Liver (tissue), 9 donors: ENCODE results near the gene LIMA1. TPM values are rescaled to one million over a fixed set of nuclear protein-coding genes. Genes with fewer than 3 reads are reported as not detected.

Experiments used
- DNase-seq: peaks from one replicate; pipeline ENCODE4 v3.0.0-alpha.2; 2017; ENCODE audit warnings: low spot score
- H3K27ac ChIP-seq, 2 donors: one replicate each; pipeline ENCODE4 v1.7.0; 2013; ENCODE audit warnings: inconsistent platforms in 2 of 2, low read length in 2 of 2, control low read depth in 1 of 2, low read depth in 1 of 2, mild to moderate bottlenecking in 1 of 2
- H3K27me3 ChIP-seq, 4 donors: one replicate each; pipeline versions ENCODE4 v1.6.1 to v1.7.0; 2013; ENCODE audit warnings: low read length in 3 of 4, inconsistent platforms in 1 of 4, mild to moderate bottlenecking in 1 of 4, moderate library complexity in 1 of 4; ENCODE audit not compliant: control insufficient read depth in 4 of 4, insufficient read depth in 4 of 4
- H3K36me3 ChIP-seq, 4 donors: one replicate each; pipeline versions ENCODE4 v1.6.1 to v1.7.0; 2013; ENCODE audit warnings: low read length in 3 of 4, mild to moderate bottlenecking in 3 of 4, low read depth in 1 of 4, moderate library complexity in 1 of 4; ENCODE audit not compliant: control insufficient read depth in 4 of 4, insufficient read depth in 3 of 4
- H3K4me1 ChIP-seq, 4 donors: one replicate each; pipeline versions ENCODE4 v1.6.1 to v1.7.0; 2013; ENCODE audit warnings: low read length in 3 of 4, mild to moderate bottlenecking in 3 of 4, moderate library complexity in 1 of 4; ENCODE audit not compliant: control insufficient read depth in 4 of 4, insufficient read depth in 4 of 4
- H3K4me3 ChIP-seq, 3 donors: one replicate each; pipeline versions ENCODE4 v1.6.1 to v1.7.0; 2013; ENCODE audit warnings: low read length in 3 of 3, control low read depth in 1 of 3, low read depth in 1 of 3, mild to moderate bottlenecking in 1 of 3
- H3K9ac ChIP-seq, 2 donors: one replicate each; pipeline ENCODE4 v1.7.0; 2013; ENCODE audit warnings: low read length in 2 of 2, mild to moderate bottlenecking in 2 of 2, moderate library complexity in 2 of 2, control low read depth in 1 of 2, low read depth in 1 of 2
- H3K9me3 ChIP-seq, 4 donors: one replicate each; pipeline versions ENCODE4 v1.6.1 to v1.7.0; 2013; ENCODE audit warnings: low read length in 3 of 4; ENCODE audit not compliant: control insufficient read depth in 4 of 4
- EGR1 ChIP-seq, 2 donors: IDR thresholded peaks; 2 replicates each; pipeline ENCODE4 v1.6.1; 2016 to 2018; ENCODE audit warnings: antibody characterized with exemption in 2 of 2, low read depth in 2 of 2
- FOXA1 ChIP-seq: IDR thresholded peaks from 2 replicates; pipeline ENCODE4 v1.6.1; 2016; ENCODE audit warnings: antibody characterized with exemption
- FOXA2 ChIP-seq: IDR thresholded peaks from 2 replicates; pipeline ENCODE4 v1.6.1; 2016; ENCODE audit warnings: antibody characterized with exemption
- GABPA ChIP-seq, 2 donors: IDR thresholded peaks in 1 of 2; conservative IDR thresholded peaks in 1 of 2; 2 replicates each; pipeline ENCODE4 v1.6.1; 2016; ENCODE audit warnings: antibody characterized with exemption in 2 of 2, mild to moderate bottlenecking in 1 of 2, moderate library complexity in 1 of 2
- HNF4A ChIP-seq, 2 donors: conservative IDR thresholded peaks; 2 replicates each; pipeline ENCODE4 v1.6.1; 2016; ENCODE audit warnings: antibody characterized with exemption in 2 of 2, mild to moderate bottlenecking in 2 of 2
- HNF4G ChIP-seq: IDR thresholded peaks from 2 replicates; pipeline ENCODE4 v1.6.1; 2016; ENCODE audit warnings: antibody characterized with exemption
- JUND ChIP-seq, 2 donors: IDR thresholded peaks; 2 replicates each; pipeline ENCODE4 v1.6.1; 2016; ENCODE audit warnings: antibody characterized with exemption in 2 of 2
- NR2F2 ChIP-seq: IDR thresholded peaks from 2 replicates; pipeline ENCODE4 v1.6.1; 2016; ENCODE audit warnings: antibody characterized with exemption
- RAD21 ChIP-seq, 2 donors: IDR thresholded peaks; 2 replicates each; pipeline ENCODE4 v1.6.1; 2016; ENCODE audit warnings: antibody characterized with exemption in 2 of 2, mild to moderate bottlenecking in 2 of 2
- RXRA ChIP-seq, 2 donors: IDR thresholded peaks; 2 replicates each; pipeline ENCODE4 v1.6.1; 2017 to 2018; ENCODE audit warnings: antibody characterized with exemption in 2 of 2, mild to moderate bottlenecking in 1 of 2
- SP1 ChIP-seq: IDR thresholded peaks from 2 replicates; pipeline ENCODE4 v1.6.1; 2018; ENCODE audit warnings: antibody characterized with exemption, mild to moderate bottlenecking
- TAF1 ChIP-seq: conservative IDR thresholded peaks from 2 replicates; pipeline ENCODE4 v1.6.1; 2016; ENCODE audit warnings: antibody characterized with exemption, mild to moderate bottlenecking
- YY1 ChIP-seq: IDR thresholded peaks from 2 replicates; pipeline ENCODE4 v1.6.1; 2016; ENCODE audit warnings: antibody characterized with exemption, mild to moderate bottlenecking
- WGBS: extraction: QIAGEN DNeasy Blood & Tissue Kit; methylation state at CpG from one replicate; pipeline ENCODE4 v1.1.7; 2013; 5-methylcytosine and 5-hydroxymethylcytosine counted together
- polyA plus RNA-seq, 2 donors: library from polyadenylated mRNA; stranded (reverse) in 1 of 2; unstranded in 1 of 2; fragments of 200-250 nt in 1 of 2; fragments of >200 nt in 1 of 2; fragmentation: Nextera tagmentation in 1 of 2; extraction: Ambion mirVana in 1 of 2; gene quantifications; one replicate each; pipeline versions ENCODE4 v1.2.1 to v1.2.3, GENCODE V29; 2013 to 2015
- total RNA-seq, 2 donors: library from RNA; depleted of rRNA; stranded (reverse); fragments of >200 nt; gene quantifications; one replicate each; pipeline ENCODE4 v1.2.3, GENCODE V29; 2014
- TF ChIP-seq, protein P1 (sequence below): IDR thresholded peaks from 2 replicates; pipeline ENCODE4 v1.6.1; 2016; ENCODE audit warnings: antibody characterized with exemption
- TF ChIP-seq, protein P2 (sequence below): IDR thresholded peaks from 2 replicates; pipeline ENCODE4 v1.6.1; 2016; ENCODE audit warnings: antibody characterized with exemption, mild to moderate bottlenecking
- TF ChIP-seq, protein P3 (sequence below): IDR thresholded peaks from 2 replicates; pipeline ENCODE4 v1.6.1; 2016; ENCODE audit warnings: antibody characterized with exemption
- TF ChIP-seq, protein P4 (sequence below): IDR thresholded peaks from 2 replicates; pipeline ENCODE4 v1.6.1; 2016; ENCODE audit warnings: antibody characterized with exemption
- TF ChIP-seq, protein P5 (sequence below): fragments of 150-350 bp; IDR thresholded peaks from 2 replicates; pipeline ENCODE4 v1.5.1; 2017; ENCODE audit warnings: improper control_type of control experiment, low read depth, low read length; ENCODE audit not compliant: missing input control
- donor health status: healthy.
- donor health status: healthy.
- donor health status: healthy.
- donor health status: healthy.
- donor health status: healthy.

The LIMA1 gene
- total and polyA plus RNA-seq, 4 donors, result 8.1 to 17.5 (median 13.5) TPM

DNA sequence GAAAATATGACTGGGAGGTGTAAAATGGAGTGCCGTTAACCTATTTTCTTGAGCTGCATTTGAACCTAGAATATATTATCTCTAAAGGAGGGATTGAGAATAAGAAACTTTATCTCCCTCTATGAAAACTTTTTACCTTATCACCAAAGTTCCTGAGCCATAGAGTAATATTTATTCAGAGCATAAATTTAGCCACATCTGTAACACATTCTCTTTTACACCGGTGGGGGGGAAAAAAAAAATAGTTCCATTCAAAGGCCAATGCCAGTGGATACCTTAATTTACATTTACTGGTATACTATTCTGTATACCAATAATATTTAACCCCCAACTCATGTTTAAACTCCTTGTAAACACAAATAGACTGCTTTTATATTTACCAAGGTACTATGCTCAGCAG is 137.9 kb downstream of the LIMA1 start:
- TF ChIP-seq YY1 (no peak), NR2F2 (no peak), FOXA2 (no peak), FOXA1 (no peak), SP1 (no peak), RAD21 (IDR thresholded peaks at IDR 0.05) (no peak), RXRA (IDR thresholded peaks at IDR 0.05) (no peak), JUND (IDR thresholded peaks at IDR 0.05) (no peak)
- TF ChIP-seq, protein P1, sequence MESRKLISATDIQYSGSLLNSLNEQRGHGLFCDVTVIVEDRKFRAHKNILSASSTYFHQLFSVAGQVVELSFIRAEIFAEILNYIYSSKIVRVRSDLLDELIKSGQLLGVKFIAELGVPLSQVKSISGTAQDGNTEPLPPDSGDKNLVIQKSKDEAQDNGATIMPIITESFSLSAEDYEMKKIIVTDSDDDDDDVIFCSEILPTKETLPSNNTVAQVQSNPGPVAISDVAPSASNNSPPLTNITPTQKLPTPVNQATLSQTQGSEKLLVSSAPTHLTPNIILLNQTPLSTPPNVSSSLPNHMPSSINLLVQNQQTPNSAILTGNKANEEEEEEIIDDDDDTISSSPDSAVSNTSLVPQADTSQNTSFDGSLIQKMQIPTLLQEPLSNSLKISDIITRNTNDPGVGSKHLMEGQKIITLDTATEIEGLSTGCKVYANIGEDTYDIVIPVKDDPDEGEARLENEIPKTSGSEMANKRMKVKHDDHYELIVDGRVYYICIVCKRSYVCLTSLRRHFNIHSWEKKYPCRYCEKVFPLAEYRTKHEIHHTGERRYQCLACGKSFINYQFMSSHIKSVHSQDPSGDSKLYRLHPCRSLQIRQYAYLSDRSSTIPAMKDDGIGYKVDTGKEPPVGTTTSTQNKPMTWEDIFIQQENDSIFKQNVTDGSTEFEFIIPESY, result no peak
- TF ChIP-seq, protein P2, sequence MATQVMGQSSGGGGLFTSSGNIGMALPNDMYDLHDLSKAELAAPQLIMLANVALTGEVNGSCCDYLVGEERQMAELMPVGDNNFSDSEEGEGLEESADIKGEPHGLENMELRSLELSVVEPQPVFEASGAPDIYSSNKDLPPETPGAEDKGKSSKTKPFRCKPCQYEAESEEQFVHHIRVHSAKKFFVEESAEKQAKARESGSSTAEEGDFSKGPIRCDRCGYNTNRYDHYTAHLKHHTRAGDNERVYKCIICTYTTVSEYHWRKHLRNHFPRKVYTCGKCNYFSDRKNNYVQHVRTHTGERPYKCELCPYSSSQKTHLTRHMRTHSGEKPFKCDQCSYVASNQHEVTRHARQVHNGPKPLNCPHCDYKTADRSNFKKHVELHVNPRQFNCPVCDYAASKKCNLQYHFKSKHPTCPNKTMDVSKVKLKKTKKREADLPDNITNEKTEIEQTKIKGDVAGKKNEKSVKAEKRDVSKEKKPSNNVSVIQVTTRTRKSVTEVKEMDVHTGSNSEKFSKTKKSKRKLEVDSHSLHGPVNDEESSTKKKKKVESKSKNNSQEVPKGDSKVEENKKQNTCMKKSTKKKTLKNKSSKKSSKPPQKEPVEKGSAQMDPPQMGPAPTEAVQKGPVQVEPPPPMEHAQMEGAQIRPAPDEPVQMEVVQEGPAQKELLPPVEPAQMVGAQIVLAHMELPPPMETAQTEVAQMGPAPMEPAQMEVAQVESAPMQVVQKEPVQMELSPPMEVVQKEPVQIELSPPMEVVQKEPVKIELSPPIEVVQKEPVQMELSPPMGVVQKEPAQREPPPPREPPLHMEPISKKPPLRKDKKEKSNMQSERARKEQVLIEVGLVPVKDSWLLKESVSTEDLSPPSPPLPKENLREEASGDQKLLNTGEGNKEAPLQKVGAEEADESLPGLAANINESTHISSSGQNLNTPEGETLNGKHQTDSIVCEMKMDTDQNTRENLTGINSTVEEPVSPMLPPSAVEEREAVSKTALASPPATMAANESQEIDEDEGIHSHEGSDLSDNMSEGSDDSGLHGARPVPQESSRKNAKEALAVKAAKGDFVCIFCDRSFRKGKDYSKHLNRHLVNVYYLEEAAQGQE, result no peak
- TF ChIP-seq, protein P3, sequence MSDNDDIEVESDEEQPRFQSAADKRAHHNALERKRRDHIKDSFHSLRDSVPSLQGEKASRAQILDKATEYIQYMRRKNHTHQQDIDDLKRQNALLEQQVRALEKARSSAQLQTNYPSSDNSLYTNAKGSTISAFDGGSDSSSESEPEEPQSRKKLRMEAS, result no peak
- TF ChIP-seq, protein P4, sequence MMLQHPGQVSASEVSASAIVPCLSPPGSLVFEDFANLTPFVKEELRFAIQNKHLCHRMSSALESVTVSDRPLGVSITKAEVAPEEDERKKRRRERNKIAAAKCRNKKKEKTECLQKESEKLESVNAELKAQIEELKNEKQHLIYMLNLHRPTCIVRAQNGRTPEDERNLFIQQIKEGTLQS, result no peak
- TF ChIP-seq, protein P5, sequence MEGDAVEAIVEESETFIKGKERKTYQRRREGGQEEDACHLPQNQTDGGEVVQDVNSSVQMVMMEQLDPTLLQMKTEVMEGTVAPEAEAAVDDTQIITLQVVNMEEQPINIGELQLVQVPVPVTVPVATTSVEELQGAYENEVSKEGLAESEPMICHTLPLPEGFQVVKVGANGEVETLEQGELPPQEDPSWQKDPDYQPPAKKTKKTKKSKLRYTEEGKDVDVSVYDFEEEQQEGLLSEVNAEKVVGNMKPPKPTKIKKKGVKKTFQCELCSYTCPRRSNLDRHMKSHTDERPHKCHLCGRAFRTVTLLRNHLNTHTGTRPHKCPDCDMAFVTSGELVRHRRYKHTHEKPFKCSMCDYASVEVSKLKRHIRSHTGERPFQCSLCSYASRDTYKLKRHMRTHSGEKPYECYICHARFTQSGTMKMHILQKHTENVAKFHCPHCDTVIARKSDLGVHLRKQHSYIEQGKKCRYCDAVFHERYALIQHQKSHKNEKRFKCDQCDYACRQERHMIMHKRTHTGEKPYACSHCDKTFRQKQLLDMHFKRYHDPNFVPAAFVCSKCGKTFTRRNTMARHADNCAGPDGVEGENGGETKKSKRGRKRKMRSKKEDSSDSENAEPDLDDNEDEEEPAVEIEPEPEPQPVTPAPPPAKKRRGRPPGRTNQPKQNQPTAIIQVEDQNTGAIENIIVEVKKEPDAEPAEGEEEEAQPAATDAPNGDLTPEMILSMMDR, result no peak
- Histone ChIP-seq H3K9ac (no peak overlapping the region), H3K9me3 (no peaks in the 10 kb centered on the region), H3K36me3 (peaks cover 0 to 11% (median 2%) of the 10 kb centered on the region in 4 donors), H3K4me1 (no peaks in the 10 kb centered on the region), H3K4me3 (no peak overlapping the region), H3K27me3 (no peaks in the 10 kb centered on the region), H3K27ac (no peak overlapping the region)
- WGBS, result 95% methylated on average over 2 of the region's 2 CpGs
- no peak for DNase-seq

DNA sequence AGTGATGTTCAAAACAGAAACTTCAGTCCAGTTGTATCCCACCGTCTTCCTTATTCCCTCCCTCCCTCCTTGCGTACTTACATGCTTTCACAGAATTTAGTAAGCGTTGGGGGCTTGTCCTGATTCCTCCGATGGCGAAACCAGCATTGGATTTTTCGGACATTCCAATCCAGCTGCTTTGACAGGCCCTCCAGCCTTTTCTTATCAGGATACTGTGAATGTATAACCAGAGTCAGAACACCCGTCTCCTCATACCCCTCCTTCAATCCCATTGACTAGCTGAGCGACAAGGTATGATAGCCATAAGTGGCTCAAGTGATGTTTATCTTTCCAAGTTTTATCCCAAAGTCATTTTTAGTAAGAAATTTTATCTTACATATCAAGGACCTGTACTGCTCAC is 140.3 kb downstream of the LIMA1 start:
- Histone ChIP-seq H3K9ac (no peak overlapping the region), H3K4me1 (no peaks in the 10 kb centered on the region), H3K27ac (no peak overlapping the region), H3K4me3 (no peak overlapping the region), H3K9me3 (no peaks in the 10 kb centered on the region), H3K36me3 (peaks cover 0 to 11% (median 3%) of the 10 kb centered on the region in 4 donors), H3K27me3 (no peaks in the 10 kb centered on the region)
- 85% methylated on average over 8 of the region's 8 CpGs for WGBS
- DNase-seq, result no peak
- TF ChIP-seq, protein P3, result no peak
- TF ChIP-seq FOXA1, result no peak
- TF ChIP-seq JUND (IDR thresholded peaks at IDR 0.05), result no peak
- TF ChIP-seq RXRA (IDR thresholded peaks at IDR 0.05), result no peak
- TF ChIP-seq RAD21 (IDR thresholded peaks at IDR 0.05), result no peak
- no peak for TF ChIP-seq SP1
- TF ChIP-seq HNF4G, result no peak
- no peak for TF ChIP-seq TAF1
- no peak for TF ChIP-seq GABPA (IDR thresholded peaks at IDR 0.05 in 1 of 2, conservative IDR thresholded peaks at IDR 0.05 in 1 of 2)
- TF ChIP-seq, protein P5, result no peak
- TF ChIP-seq, protein P1, result no peak
- TF ChIP-seq YY1, result no peak
- TF ChIP-seq NR2F2, result no peak
- no peak for TF ChIP-seq EGR1 (IDR thresholded peaks at IDR 0.05; ENCODE audit: low read depth in 2 of 2)
- no peak for TF ChIP-seq HNF4A (conservative IDR thresholded peaks at IDR 0.05)
- no peak for TF ChIP-seq FOXA2
- TF ChIP-seq, protein P4, result no peak
